GM12865 (cell line): ENCODE results near the gene TARS1.

Experiments used
- DNase-seq: peaks from one replicate; pipeline ENCODE4 v3.0.0; 2010; ENCODE audit warnings: low read depth
- H3K4me3 ChIP-seq: 2 replicates; pipeline ENCODE4 v1.5.1; 2011; ENCODE audit warnings: mild to moderate bottlenecking, low read depth, low read length, control low read depth
- TF ChIP-seq, protein P1 (sequence below): IDR thresholded peaks from 2 replicates; pipeline ENCODE4 v1.5.1; 2011; ENCODE audit warnings: low read length, control low read depth, low read depth, inconsistent platforms; ENCODE audit not compliant: insufficient read depth; ENCODE audit errors: missing control alignments

Gene TARS1

DNA sequence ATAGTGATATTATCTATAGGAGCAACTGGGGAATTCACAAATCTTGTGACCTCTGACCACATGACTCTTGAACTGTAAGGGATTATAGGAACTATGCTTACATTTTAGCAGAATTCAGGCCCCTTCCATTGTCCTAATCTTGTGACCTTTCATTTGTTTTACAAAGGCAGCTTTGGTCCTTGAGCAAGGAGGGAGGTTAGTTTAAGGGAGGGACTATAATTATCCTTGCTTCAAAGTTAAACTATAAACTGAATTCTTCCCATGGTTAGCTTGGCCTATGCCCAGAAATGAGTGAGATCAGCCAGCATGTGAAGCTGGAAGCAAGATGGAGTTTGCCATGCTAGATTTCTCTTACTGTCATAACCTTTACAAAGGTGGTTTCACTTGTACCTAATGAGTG is 51.2 kb downstream of the TARS1 start:
- no peak for DNase-seq
- TF ChIP-seq, protein P1, sequence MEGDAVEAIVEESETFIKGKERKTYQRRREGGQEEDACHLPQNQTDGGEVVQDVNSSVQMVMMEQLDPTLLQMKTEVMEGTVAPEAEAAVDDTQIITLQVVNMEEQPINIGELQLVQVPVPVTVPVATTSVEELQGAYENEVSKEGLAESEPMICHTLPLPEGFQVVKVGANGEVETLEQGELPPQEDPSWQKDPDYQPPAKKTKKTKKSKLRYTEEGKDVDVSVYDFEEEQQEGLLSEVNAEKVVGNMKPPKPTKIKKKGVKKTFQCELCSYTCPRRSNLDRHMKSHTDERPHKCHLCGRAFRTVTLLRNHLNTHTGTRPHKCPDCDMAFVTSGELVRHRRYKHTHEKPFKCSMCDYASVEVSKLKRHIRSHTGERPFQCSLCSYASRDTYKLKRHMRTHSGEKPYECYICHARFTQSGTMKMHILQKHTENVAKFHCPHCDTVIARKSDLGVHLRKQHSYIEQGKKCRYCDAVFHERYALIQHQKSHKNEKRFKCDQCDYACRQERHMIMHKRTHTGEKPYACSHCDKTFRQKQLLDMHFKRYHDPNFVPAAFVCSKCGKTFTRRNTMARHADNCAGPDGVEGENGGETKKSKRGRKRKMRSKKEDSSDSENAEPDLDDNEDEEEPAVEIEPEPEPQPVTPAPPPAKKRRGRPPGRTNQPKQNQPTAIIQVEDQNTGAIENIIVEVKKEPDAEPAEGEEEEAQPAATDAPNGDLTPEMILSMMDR, result no peak

GRCh38 chr5:33494466-33494865 is 53.7 kb downstream of the TARS1 start:
- DNase-seq, result no peak
- H3K4me3 ChIP-seq, result no peak overlapping the region
- TF ChIP-seq, protein P1, result no peak

More for the DNA sequence above, 51.2 kb downstream of the TARS1 start:
- no peak overlapping the region for H3K4me3 ChIP-seq

- H3K4me3 ChIP-seq, result no peak overlapping the region
- TF ChIP-seq, protein P1, result no peak
Observed at GRCh38 chr5:33501260-33501659, 60.5 kb downstream of the TARS1 start.

DNA sequence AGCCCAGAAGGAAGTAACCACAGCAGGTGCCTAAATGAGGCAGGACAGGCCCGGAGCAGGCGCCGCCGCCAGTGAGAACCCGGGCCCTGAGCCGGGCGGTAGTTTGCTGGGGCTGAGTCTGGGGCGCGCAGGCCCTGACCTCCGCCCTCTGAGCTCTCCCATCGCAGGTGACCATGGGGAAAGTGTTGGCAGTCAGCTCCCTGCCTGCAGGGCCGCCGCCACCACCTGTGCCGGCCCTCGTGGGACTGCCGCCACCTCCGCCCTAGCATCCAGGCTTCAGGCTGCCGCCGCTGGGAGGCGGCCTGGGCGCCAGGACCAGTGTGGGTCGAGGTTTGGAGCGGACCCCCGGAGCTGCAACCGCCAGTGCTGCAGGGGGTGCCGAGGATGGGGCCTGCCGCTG is 61.1 kb downstream of the TARS1 start:
- H3K4me3 ChIP-seq, result no peak overlapping the region
- DNase-seq, result no peak
- TF ChIP-seq, protein P1, result no peak

More at GRCh38 chr5:33501260-33501659, 60.5 kb downstream of the TARS1 start:
- DNase-seq, result no peak

- no peak for DNase-seq
- TF ChIP-seq, protein P1, result no peak
- H3K4me3 ChIP-seq, result no peak overlapping the region
Observed at GRCh38 chr5:33504570-33504969, 63.8 kb downstream of the TARS1 start.

DNA sequence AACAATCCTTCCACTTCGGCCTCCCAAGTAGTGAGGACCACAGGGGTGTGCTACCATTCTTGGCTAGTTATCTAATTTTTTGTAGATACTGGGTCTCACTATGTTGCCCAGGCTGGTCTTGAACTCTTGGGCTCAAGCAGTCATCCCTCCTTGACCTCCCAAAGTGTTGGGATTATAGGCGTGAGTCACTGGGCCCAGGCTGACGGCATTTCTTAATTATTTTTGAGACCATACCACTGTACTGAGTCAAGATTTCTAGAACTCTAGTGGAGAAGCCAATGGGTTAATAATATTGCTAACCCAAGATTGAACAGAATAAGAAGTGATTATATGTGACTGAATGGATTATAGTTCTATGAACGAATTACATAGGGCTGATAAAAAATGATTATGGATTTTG is 66.7 kb downstream of the TARS1 start:
- TF ChIP-seq, protein P1, result no peak
- H3K4me3 ChIP-seq, result no peak overlapping the region
- DNase-seq, result no peak

DNA sequence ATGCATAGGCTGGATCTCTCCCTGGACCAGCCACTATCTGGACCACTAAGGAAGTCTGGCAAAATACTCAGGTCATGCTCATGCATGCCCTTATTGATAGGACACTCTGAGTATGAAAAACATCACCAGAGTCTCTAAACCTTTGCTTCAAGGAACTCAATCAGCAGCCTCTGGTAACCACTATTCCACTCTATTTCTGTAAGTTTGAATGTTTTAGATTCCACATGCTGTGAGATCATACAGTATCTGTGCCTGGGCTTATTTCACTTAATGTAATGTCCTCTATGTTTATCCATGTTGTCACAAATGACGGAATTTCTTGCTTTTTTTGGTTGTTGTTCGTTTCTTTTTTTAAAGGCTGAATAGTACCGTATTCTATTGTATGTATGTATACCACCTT is 68.3 kb downstream of the TARS1 start:
- TF ChIP-seq, protein P1, result no peak
- no peak overlapping the region for H3K4me3 ChIP-seq
- no peak for DNase-seq
